PC-3 (cell line): Measurements from ENCODE around the gene FPR1. TPM values are rescaled to one million over a fixed set of nuclear protein-coding genes. Genes with fewer than 3 reads are reported as not detected.

ENCODE experiments used
- ATAC-seq: fragments of 200-7000 bp; cut with Tn5 transposase; 2 replicates; pipeline ENCODE4 v1.9.1; 2020; ENCODE audit warnings: mild to moderate bottlenecking, moderate library complexity
- Bru-seq: library from RNA; stranded (reverse); fragments of 400-500 nt; gene quantifications from one replicate; lab custom pipeline; 2021; lab: Mats Ljungman, UMichigan
- BruChase-seq, 2 experiments: library from RNA; stranded (reverse); fragments of 400-500 nt; gene quantifications; one replicate each; lab custom pipeline; 2021; lab: Mats Ljungman, UMichigan
- BruUV-seq: library from RNA; stranded (reverse); fragments of 400-500 nt; replicated peaks from 2 replicates; lab custom pipeline; 2021; lab: Mats Ljungman, UMichigan
- CTCF ChIA-PET: fragments of 300-600 bp; sonication (Branson Sonifier 250); formaldehyde crosslinking; loops from one replicate; lab custom pipeline; 2022; ENCODE audit warnings: antibody characterized with exemption; lab: Charles Lee
- POLR2A ChIA-PET: fragments of 300-600 bp; sonication (Branson Sonifier 250); formaldehyde crosslinking; loops from one replicate; lab custom pipeline; 2022; ENCODE audit warnings: antibody characterized with exemption; ENCODE audit not compliant: unreplicated experiment; lab: Charles Lee
- DNase-seq: peaks from one replicate; pipeline ENCODE4 v3.0.0-alpha.2; 2015
- H2AFZ ChIP-seq: fragments of 300-600 bp; sonication (generic); 2 replicates; pipeline ENCODE4 v1.6.0; 2016; ENCODE audit warnings: antibody characterized with exemption, low read length
- H3F3A ChIP-seq: fragments of 300-600 bp; sonication (generic); one replicate; pipeline ENCODE4 v1.6.0; 2017; ENCODE audit warnings: antibody characterized with exemption, low read length, control low read depth, mild to moderate bottlenecking; ENCODE audit not compliant: unreplicated experiment
- H3K27ac ChIP-seq: fragments of 300-600 bp; sonication (generic); 2 replicates; pipeline ENCODE4 v1.5.1; 2016; ENCODE audit warnings: mild to moderate bottlenecking, low read length
- H3K27me3 ChIP-seq: fragments of 300-600 bp; sonication (generic); 2 replicates; pipeline ENCODE4 v1.6.1; 2016; ENCODE audit warnings: low read length, mixed read lengths
- H3K36me3 ChIP-seq: fragments of 300-600 bp; sonication (generic); 2 replicates; pipeline ENCODE4 v1.6.1; 2016; ENCODE audit warnings: low read depth, mixed run types, low read length, mixed read lengths
- H3K4me1 ChIP-seq: fragments of 300-600 bp; sonication (generic); 2 replicates; pipeline ENCODE4 v1.5.1; 2016; ENCODE audit warnings: low read length; ENCODE audit not compliant: insufficient read depth
- H3K4me2 ChIP-seq: fragments of 300-600 bp; sonication (generic); 2 replicates; pipeline ENCODE4 v1.6.0; 2016; ENCODE audit warnings: low read length
- H3K4me3 ChIP-seq: fragments of 300-600 bp; sonication (generic); 2 replicates; pipeline ENCODE4 v1.5.1; 2016; ENCODE audit warnings: mild to moderate bottlenecking, low read length, mixed read lengths
- H3K79me2 ChIP-seq: fragments of 300-600 bp; sonication (generic); 2 replicates; pipeline ENCODE4 v1.6.1; 2017; ENCODE audit warnings: low read length, mixed read lengths
- H3K9ac ChIP-seq: fragments of 300-600 bp; sonication (generic); 2 replicates; pipeline ENCODE4 v1.6.0; 2016; ENCODE audit warnings: mild to moderate bottlenecking, low read length
- H3K9me2 ChIP-seq: fragments of 300-600 bp; sonication (generic); replicated peaks from 2 replicates; pipeline ENCODE4 v1.6.1; 2016; ENCODE audit warnings: mixed run types, low read length, mixed read lengths
- H3K9me3 ChIP-seq: fragments of 300-600 bp; sonication (generic); 2 replicates; pipeline ENCODE4 v1.6.1; 2016; ENCODE audit warnings: low read length, mixed read lengths
- H4K20me1 ChIP-seq: fragments of 300-600 bp; sonication (generic); 2 replicates; pipeline ENCODE4 v1.6.1; 2016; ENCODE audit warnings: low read length, mixed read lengths
- EZH2 ChIP-seq: fragments of 300-600 bp; sonication (generic); IDR thresholded peaks from one replicate; pipeline ENCODE4 v1.6.1; 2017; ENCODE audit warnings: antibody characterized with exemption, mild to moderate bottlenecking, low read length; ENCODE audit not compliant: unreplicated experiment
- EZH2phosphoT487 ChIP-seq: fragments of 300-600 bp; sonication (generic); IDR thresholded peaks from 2 replicates; pipeline ENCODE4 v1.6.1; 2018; ENCODE audit warnings: mild to moderate bottlenecking, antibody characterized with exemption, low read length, borderline replicate concordance
- intact Hi-C: fragments of 100-400 bp; cut with micrococcal nuclease; formaldehyde crosslinking; loops from 2 replicates; pipeline ENCODE4 v1.9.0; 2023
- long read RNA-seq: library from polyadenylated mRNA; unstranded; transcript quantifications from one replicate; pipeline ENCODE4 v2.0.0, GENCODE V29; 2021; ENCODE audit not compliant: unreplicated experiment
- total RNA-seq: library from RNA; depleted of rRNA; stranded (reverse); fragments of >200 nt; gene quantifications from 2 replicates; pipeline ENCODE4 v1.2.3, GENCODE V29; 2014; rRNA removed
- TF ChIP-seq, protein P1 (sequence below): fragments of 300-600 bp; sonication (generic); conservative IDR thresholded peaks from 2 replicates; pipeline ENCODE4 v1.5.1; 2017; ENCODE audit warnings: antibody characterized with exemption, low read depth, mild to moderate bottlenecking, low read length

Gene FPR1
- total RNA-seq (0.46 and 0.55 TPM in 2 replicates), Bru-seq, nascent RNA (not detected), BruChase-seq, experiment 1, labeled RNA remaining after a 6-hour chase (not detected), BruChase-seq, experiment 2, labeled RNA remaining after a 2-hour chase (not detected)
- long read RNA-seq, result 0 reads

DNA sequence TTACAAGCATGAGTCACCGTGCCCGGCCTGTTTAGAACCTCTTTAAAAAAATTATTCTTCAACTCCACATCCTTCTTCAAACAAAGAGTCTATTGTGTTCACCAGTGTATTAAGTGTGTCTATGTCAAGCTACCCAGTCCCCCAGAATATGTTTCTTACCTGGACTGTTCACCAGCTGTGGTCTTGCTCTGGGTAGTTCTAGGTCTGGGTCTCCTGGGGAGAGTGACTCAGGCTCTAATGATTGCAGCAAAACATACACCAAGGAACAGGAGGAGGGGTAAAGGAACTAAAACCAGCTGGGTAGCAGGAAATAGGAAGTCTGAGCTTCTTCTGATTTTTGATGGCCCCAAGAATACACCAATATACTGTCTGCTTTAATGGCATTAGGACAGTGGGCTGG lies at the start of gene FPR1:
Gene FPR1 (minus strand): TSS at position 224 of the 400 bp plus-strand sequence. CDS start 4,884 bp downstream, outside the sequence.
- Histone ChIP-seq H3K79me2 (no peaks in the 10 kb centered on the region), H4K20me1 (no peaks in the 10 kb centered on the region), H3K27ac (peak within 1 kb of the TSS; percentile 24), H3K4me2 (no peak within 1 kb of the TSS), H3K4me1 (no peaks in the 10 kb centered on the region), H3K9ac (no peak within 1 kb of the TSS), H2AFZ (no peak within 1 kb of the TSS), H3K36me3 (no peaks in the 10 kb centered on the region), H3F3A (no peaks in the 10 kb centered on the region), H3K9me3 (no peaks in the 10 kb centered on the region), H3K4me3 (no peak within 1 kb of the TSS), H3K9me2 (no peaks in the 10 kb centered on the region), H3K27me3 (0 out of 2 replicates have a peak, but pooled peaks cover 4% of the 10 kb centered on the region)
- ChIA-PET POLR2A (no interaction called here), CTCF (interaction anchor here (0.7 kb wide), 1 partner anchor 47 kb away, joined by 3 read pairs; no protein-coding TSS in a partner anchor)
- intact Hi-C loops, result no loop called here
- ATAC-seq (peak; percentile 57; the same call in 1 of the 2 replicates), DNase-seq (peak; percentile 60)
- TF ChIP-seq, protein P1, sequence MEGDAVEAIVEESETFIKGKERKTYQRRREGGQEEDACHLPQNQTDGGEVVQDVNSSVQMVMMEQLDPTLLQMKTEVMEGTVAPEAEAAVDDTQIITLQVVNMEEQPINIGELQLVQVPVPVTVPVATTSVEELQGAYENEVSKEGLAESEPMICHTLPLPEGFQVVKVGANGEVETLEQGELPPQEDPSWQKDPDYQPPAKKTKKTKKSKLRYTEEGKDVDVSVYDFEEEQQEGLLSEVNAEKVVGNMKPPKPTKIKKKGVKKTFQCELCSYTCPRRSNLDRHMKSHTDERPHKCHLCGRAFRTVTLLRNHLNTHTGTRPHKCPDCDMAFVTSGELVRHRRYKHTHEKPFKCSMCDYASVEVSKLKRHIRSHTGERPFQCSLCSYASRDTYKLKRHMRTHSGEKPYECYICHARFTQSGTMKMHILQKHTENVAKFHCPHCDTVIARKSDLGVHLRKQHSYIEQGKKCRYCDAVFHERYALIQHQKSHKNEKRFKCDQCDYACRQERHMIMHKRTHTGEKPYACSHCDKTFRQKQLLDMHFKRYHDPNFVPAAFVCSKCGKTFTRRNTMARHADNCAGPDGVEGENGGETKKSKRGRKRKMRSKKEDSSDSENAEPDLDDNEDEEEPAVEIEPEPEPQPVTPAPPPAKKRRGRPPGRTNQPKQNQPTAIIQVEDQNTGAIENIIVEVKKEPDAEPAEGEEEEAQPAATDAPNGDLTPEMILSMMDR, result no peak
- no TSS peak for BruUV-seq

GRCh38 chr19:51800473-51801244 lies 49.0 kb upstream of the FPR1 start:
- Histone ChIP-seq H3K4me1 (peaks cover 27% of the 10 kb centered on the region), H3K9me2 (no peaks in the 10 kb centered on the region), H3F3A (no peaks in the 10 kb centered on the region), H3K4me2 (no peak overlapping the region), H3K9me3 (no peaks in the 10 kb centered on the region), H3K4me3 (no peak overlapping the region), H3K27ac (no peak overlapping the region), H3K36me3 (no peaks in the 10 kb centered on the region), H3K79me2 (no peaks in the 10 kb centered on the region), H2AFZ (no peak overlapping the region), H3K27me3 (no peaks in the 10 kb centered on the region), H4K20me1 (no peaks in the 10 kb centered on the region), H3K9ac (no peak overlapping the region)
- no peak for ATAC-seq
- intact Hi-C loops, result no loop called here
- DNase-seq, result no peak
- no TSS peak for BruUV-seq
- ChIA-PET POLR2A (no interaction called here), CTCF (no interaction called here)
- TF ChIP-seq EZH2phosphoT487 (no peak), EZH2 (no peak)
- TF ChIP-seq, protein P1, result no peak
